HG03432 (cell line): ENCODE measurements around the gene ZSCAN5A.
"Not testable (repeated sequence)": the region's sequence is repeated elsewhere in the genome, so short reads cannot be mapped to it uniquely, and the experiment has no call there.

ENCODE experiments used
- ATAC-seq: cut with Tn5 transposase; IDR thresholded peaks from one replicate; pipeline ENCODE4 v1.9.1; 2021; ENCODE audit warnings: mild to moderate bottlenecking, moderate library complexity; ENCODE audit not compliant: unreplicated experiment

ZSCAN5A gene

GRCh38 chr19:56273563-56274117 is 41.0 kb downstream of the ZSCAN5A start:
- no peak for ATAC-seq

- ATAC-seq = no peak
These were observed 42.4 kb downstream of the ZSCAN5A start, which contains the start of gene EDDM13 for GRCh38 chr19:56272161-56272798. Gene EDDM13, plus strand, starts transcription at chr19:56272748. Its CDS starts 87 bp downstream, at chr19:56272835.

- ATAC-seq = no peak
These were observed 43.5 kb downstream of the ZSCAN5A start for GRCh38 chr19:56271151-56271550.

- no peak for ATAC-seq
These were observed 44.0 kb downstream of the ZSCAN5A start for GRCh38 chr19:56270676-56271075.

- ATAC-seq = no peak
These were observed 45.3 kb downstream of the ZSCAN5A start for GRCh38 chr19:56269348-56269747.

- no peak for ATAC-seq
These were observed 48.6 kb downstream of the ZSCAN5A start for GRCh38 chr19:56266051-56266450.

- ATAC-seq = no peak
These were observed 51.3 kb downstream of the ZSCAN5A start for GRCh38 chr19:56263319-56263718.

- ATAC-seq = not testable (repeated sequence)
These were observed 52.7 kb downstream of the ZSCAN5A start for GRCh38 chr19:56261932-56262331.

GRCh38 chr19:56261145-56261544 is 53.5 kb downstream of the ZSCAN5A start:
- ATAC-seq = no peak

GRCh38 chr19:56258272-56258671 is 56.4 kb downstream of the ZSCAN5A start:
- ATAC-seq = no peak

GRCh38 chr19:56253737-56254136 is 60.9 kb downstream of the ZSCAN5A start:
- no peak for ATAC-seq

- ATAC-seq = no peak
These were observed 61.8 kb downstream of the ZSCAN5A start for GRCh38 chr19:56252699-56253422.

GRCh38 chr19:56248736-56249338 is 65.8 kb downstream of the ZSCAN5A start:
- not testable (repeated sequence) for ATAC-seq

- ATAC-seq = not testable (repeated sequence)
These were observed 68.9 kb downstream of the ZSCAN5A start for GRCh38 chr19:56245764-56246163.

- ATAC-seq = no peak
These were observed 69.4 kb downstream of the ZSCAN5A start for GRCh38 chr19:56245121-56245740.

- no peak for ATAC-seq
These were observed 91.2 kb downstream of the ZSCAN5A start for GRCh38 chr19:56223481-56223880.

- ATAC-seq = no peak
These were observed 91.7 kb downstream of the ZSCAN5A start for GRCh38 chr19:56222901-56223300.

GRCh38 chr19:56221851-56222250 is 92.8 kb downstream of the ZSCAN5A start:
- ATAC-seq = no peak

GRCh38 chr19:56221442-56221841 is 93.2 kb downstream of the ZSCAN5A start:
- ATAC-seq = not testable (repeated sequence)

GRCh38 chr19:56218961-56219360 is 95.7 kb downstream of the ZSCAN5A start:
- no peak for ATAC-seq
